HG02588 (cell line): ENCODE results near the gene FNDC3A.
A peak's percentile ranks its signal among the peaks of the same experiment; 100 is the strongest.
"Not testable (repeated sequence)": the region's sequence is repeated elsewhere in the genome, so short reads cannot be mapped to it uniquely, and the experiment has no call there.

Experiments
- ATAC-seq: cut with Tn5 transposase; IDR thresholded peaks from one replicate; pipeline ENCODE4 v1.9.1; 2021; ENCODE audit warnings: mild to moderate bottlenecking, moderate library complexity; ENCODE audit not compliant: unreplicated experiment

FNDC3A gene

GRCh38 chr13:49125964-49126524 lies 150.3 kb downstream of the FNDC3A start:
- no peak for ATAC-seq

GRCh38 chr13:49132479-49133002 lies 156.8 kb downstream of the FNDC3A start:
- ATAC-seq, result no peak

GRCh38 chr13:49134305-49134704 lies 158.6 kb downstream of the FNDC3A start:
- ATAC-seq, result no peak

- ATAC-seq, result not testable (repeated sequence)
These were observed 161.5 kb downstream of the FNDC3A start for GRCh38 chr13:49137138-49137643.

- no peak for ATAC-seq
These were observed 165.3 kb downstream of the FNDC3A start for GRCh38 chr13:49140910-49141611.

- ATAC-seq, result no peak
These were observed 171.2 kb downstream of the FNDC3A start for GRCh38 chr13:49146950-49147355.

GRCh38 chr13:49148405-49148804 lies 172.7 kb downstream of the FNDC3A start:
- no peak for ATAC-seq

GRCh38 chr13:49157955-49158584 lies 182.4 kb downstream of the FNDC3A start:
- not testable (repeated sequence) for ATAC-seq

- not testable (repeated sequence) for ATAC-seq
These were observed 187.4 kb downstream of the FNDC3A start for GRCh38 chr13:49163162-49163561.

GRCh38 chr13:49164712-49165111 lies 189.0 kb downstream of the FNDC3A start:
- ATAC-seq, result no peak

- no peak for ATAC-seq
These were observed 190.4 kb downstream of the FNDC3A start for GRCh38 chr13:49165798-49166752.

- no peak for ATAC-seq
These were observed 195.6 kb downstream of the FNDC3A start for GRCh38 chr13:49171359-49171758.

GRCh38 chr13:49183672-49184325 lies 208.1 kb downstream of the FNDC3A start:
- no peak for ATAC-seq

- no peak for ATAC-seq
These were observed 208.9 kb downstream of the FNDC3A start for GRCh38 chr13:49184621-49185020.

- ATAC-seq, result peak; percentile 57
These were observed 209.6 kb downstream of the FNDC3A start for GRCh38 chr13:49185264-49185663.

- no peak for ATAC-seq
These were observed 215.2 kb downstream of the FNDC3A start for GRCh38 chr13:49190901-49191300.

GRCh38 chr13:49206641-49207040 lies 230.9 kb downstream of the FNDC3A start:
- no peak for ATAC-seq

- ATAC-seq, result no peak
These were observed 232.9 kb downstream of the FNDC3A start for GRCh38 chr13:49208619-49209018.

GRCh38 chr13:49210114-49210513 lies 234.4 kb downstream of the FNDC3A start:
- no peak for ATAC-seq

GRCh38 chr13:49210669-49211068 lies 235.0 kb downstream of the FNDC3A start:
- no peak for ATAC-seq
